Neuronal stem cell (in vitro differentiated cells): ENCODE results near the gene TIMM50.

Experiments
- DNase-seq: peaks from one replicate; pipeline ENCODE4 v3.0.0-alpha.2; 2013; ENCODE audit warnings: low spot score
- H2AFZ ChIP-seq: one replicate; pipeline ENCODE4 v1.6.1; 2013; ENCODE audit warnings: mild to moderate bottlenecking, low read length, inconsistent platforms
- H2AK5ac ChIP-seq: 2 replicates; pipeline ENCODE4 v1.6.1; 2013; ENCODE audit warnings: low read depth, mild to moderate bottlenecking, inconsistent platforms, low read length, moderate library complexity, mixed read lengths
- H2BK120ac ChIP-seq: 2 replicates; pipeline ENCODE4 v1.6.1; 2013; ENCODE audit warnings: low read depth, mild to moderate bottlenecking, inconsistent platforms, low read length, moderate library complexity, mixed read lengths
- H2BK12ac ChIP-seq: one replicate; pipeline ENCODE4 v1.6.1; 2013; ENCODE audit warnings: low read length, inconsistent platforms
- H2BK15ac ChIP-seq: 2 replicates; pipeline ENCODE4 v1.6.1; 2013; ENCODE audit warnings: mild to moderate bottlenecking, low read length, inconsistent platforms, mixed read lengths
- H2BK5ac ChIP-seq: one replicate; pipeline ENCODE4 v1.6.1; 2013; ENCODE audit warnings: inconsistent platforms, mild to moderate bottlenecking, low read length, moderate library complexity
- H3K14ac ChIP-seq: one replicate; pipeline ENCODE4 v1.6.1; 2013; ENCODE audit warnings: low read length, inconsistent platforms
- H3K18ac ChIP-seq: 2 replicates; pipeline ENCODE4 v1.6.1; 2013; ENCODE audit warnings: low read length, inconsistent platforms
- H3K23ac ChIP-seq: 2 replicates; pipeline ENCODE4 v1.6.1; 2013; ENCODE audit warnings: low read depth, mild to moderate bottlenecking, mixed read lengths, low read length, inconsistent platforms; ENCODE audit not compliant: poor library complexity
- H3K27ac ChIP-seq: replicated peaks from 3 replicates; pipeline ENCODE4 v1.5.1; 2013; ENCODE audit warnings: low read length, inconsistent platforms
- H3K27me3 ChIP-seq, 3 experiments: 2 replicates each; pipeline ENCODE4 v1.6.1; 2013; ENCODE audit warnings: low read length in 3 of 3, mild to moderate bottlenecking in 2 of 3, inconsistent platforms in 1 of 3, low read depth in 1 of 3, mixed read lengths in 1 of 3, moderate library complexity in 1 of 3; ENCODE audit not compliant: control insufficient read depth in 3 of 3, insufficient read depth in 3 of 3
- H3K36me3 ChIP-seq, 2 donors: replicated peaks in 1 of 2; 2 replicates each; pipeline ENCODE4 v1.6.1; 2013; ENCODE audit warnings: low read length in 2 of 2; ENCODE audit not compliant: control insufficient read depth in 2 of 2, insufficient read depth in 2 of 2
- H3K4ac ChIP-seq: 2 replicates; pipeline ENCODE4 v1.6.1; 2013; ENCODE audit warnings: inconsistent platforms, mild to moderate bottlenecking, low read length, moderate library complexity
- H3K4me1 ChIP-seq, 2 donors: 1 replicate in 1 of 2; 2 replicates in 1 of 2; pipeline ENCODE4 v1.6.1; 2013; ENCODE audit warnings: low read length in 2 of 2, low read depth in 1 of 2; ENCODE audit not compliant: control insufficient read depth in 2 of 2, insufficient read depth in 1 of 2
- H3K4me2 ChIP-seq: one replicate; pipeline ENCODE4 v1.6.1; 2013; ENCODE audit warnings: mild to moderate bottlenecking, low read length, inconsistent platforms; ENCODE audit not compliant: insufficient read depth, poor library complexity, severe bottlenecking
- H3K4me3 ChIP-seq, 2 donors: 2 replicates each; pipeline ENCODE4 v1.5.1; 2013; ENCODE audit warnings: low read length in 2 of 2, mild to moderate bottlenecking in 2 of 2, inconsistent platforms in 1 of 2, moderate library complexity in 1 of 2
- H3K79me1 ChIP-seq: one replicate; pipeline ENCODE4 v1.6.1; 2013; ENCODE audit warnings: low read depth, mild to moderate bottlenecking, inconsistent platforms, low read length, moderate library complexity
- H3K9ac ChIP-seq: one replicate; pipeline ENCODE4 v1.6.1; 2013; ENCODE audit warnings: mild to moderate bottlenecking, low read depth, low read length, inconsistent platforms; ENCODE audit not compliant: poor library complexity
- H3K9me3 ChIP-seq, 2 donors: replicated peaks in 1 of 2; 2 replicates each; pipeline versions ENCODE3 to v1.6.1; 2013; ENCODE audit warnings: low read length in 2 of 2, mild to moderate bottlenecking in 2 of 2, inconsistent platforms in 1 of 2, low read depth in 1 of 2, mixed read lengths in 1 of 2, moderate library complexity in 1 of 2; ENCODE audit not compliant: control insufficient read depth in 2 of 2, insufficient read depth in 1 of 2
- H4K8ac ChIP-seq: one replicate; pipeline ENCODE4 v1.6.1; 2013; ENCODE audit warnings: low read depth, mild to moderate bottlenecking, inconsistent platforms, low read length, moderate library complexity
- H4K91ac ChIP-seq: one replicate; pipeline ENCODE4 v1.6.1; 2013; ENCODE audit warnings: low read length, low read depth, mild to moderate bottlenecking, inconsistent platforms; ENCODE audit not compliant: poor library complexity
- WGBS, 2 donors: extraction: QIAGEN DNeasy Blood & Tissue Kit; methylation state at CpG; one replicate each; pipeline ENCODE4 v1.1.7; 2013; ENCODE audit warnings: missing lambda C conversion rate in 2 of 2, mixed read lengths in 1 of 2; ENCODE audit not compliant: insufficient read length in 2 of 2, insufficient replicate concordance in 1 of 2; ENCODE audit errors: extremely low coverage in 2 of 2; 5-methylcytosine and 5-hydroxymethylcytosine counted together

Gene TIMM50

GRCh38 chr19:39516270-39516669, 35.6 kb downstream of the TIMM50 start:
- Histone ChIP-seq H2BK12ac (no peak overlapping the region), H3K9me3 (peaks cover 0 to 2% of the 10 kb centered on the region in 2 donors), H3K27ac (no peak overlapping the region), H4K8ac (no peak overlapping the region), H2BK5ac (no peak overlapping the region), H2BK15ac (no peak overlapping the region), H3K9ac (no peak overlapping the region), H3K4me2 (peak overlapping the region; percentile 89), H3K23ac (no peak overlapping the region), H3K4ac (no peak overlapping the region), H3K79me1 (no peaks in the 10 kb centered on the region), H3K4me3 (peak overlapping the region; percentile 55 to 95), H2BK120ac (no peak overlapping the region), H3K27me3 (peaks cover 7 to 26% (median 20%) of the 10 kb centered on the region in 3 experiments), H3K4me1 (peaks cover 6 to 8% of the 10 kb centered on the region in 2 donors), H3K14ac (no peak overlapping the region), H3K18ac (no peak overlapping the region), H2AK5ac (no peak overlapping the region), H3K36me3 (peaks cover 0 to 3% of the 10 kb centered on the region in 2 donors), H4K91ac (no peak overlapping the region), H2AFZ (peak overlapping the region; percentile 91)
- no CpG with 5 or more reads among the region's 6 CpGs for WGBS, 2 donors
- DNase-seq = no peak

GRCh38 chr19:39517432-39517831, 36.8 kb downstream of the TIMM50 start:
- peaks cover 0 to 2% of the 10 kb centered on the region in 2 donors for H3K9me3 ChIP-seq
- peaks cover 0 to 7% of the 10 kb centered on the region in 2 donors for H3K36me3 ChIP-seq
- no peak overlapping the region for H3K27ac ChIP-seq
- H2BK5ac ChIP-seq = no peak overlapping the region
- H4K8ac ChIP-seq = no peak overlapping the region
- no CpG with 5 or more reads among the region's 3 CpGs for WGBS, 2 donors
- H3K4ac ChIP-seq = no peak overlapping the region
- H3K18ac ChIP-seq = no peak overlapping the region
- H2AFZ ChIP-seq = no peak overlapping the region
- H3K14ac ChIP-seq = no peak overlapping the region
- H3K79me1 ChIP-seq = no peaks in the 10 kb centered on the region
- no peak overlapping the region for H3K4me3 ChIP-seq
- H4K91ac ChIP-seq = no peak overlapping the region
- peaks cover 7 to 26% (median 20%) of the 10 kb centered on the region in 3 experiments for H3K27me3 ChIP-seq
- H3K23ac ChIP-seq = no peak overlapping the region
- H3K9ac ChIP-seq = no peak overlapping the region
- peaks cover 6 to 8% of the 10 kb centered on the region in 2 donors for H3K4me1 ChIP-seq
- no peak overlapping the region for H2BK12ac ChIP-seq
- no peak for DNase-seq
- no peak overlapping the region for H3K4me2 ChIP-seq
- no peak overlapping the region for H2BK120ac ChIP-seq
- no peak overlapping the region for H2AK5ac ChIP-seq
- no peak overlapping the region for H2BK15ac ChIP-seq

GRCh38 chr19:39518458-39518857, 37.8 kb downstream of the TIMM50 start:
- Histone ChIP-seq H2AFZ (no peak overlapping the region), H3K4me2 (no peak overlapping the region), H3K79me1 (no peaks in the 10 kb centered on the region), H3K4me1 (peaks cover 6 to 8% of the 10 kb centered on the region in 2 donors), H4K8ac (no peak overlapping the region), H2AK5ac (no peak overlapping the region), H2BK5ac (no peak overlapping the region), H3K27ac (no peak overlapping the region), H4K91ac (no peak overlapping the region), H3K4ac (no peak overlapping the region), H2BK15ac (no peak overlapping the region), H3K36me3 (peaks cover 0 to 10% of the 10 kb centered on the region in 2 donors), H3K14ac (no peak overlapping the region), H2BK12ac (no peak overlapping the region), H3K27me3 (peaks cover 7 to 25% (median 16%) of the 10 kb centered on the region in 3 experiments), H2BK120ac (no peak overlapping the region), H3K9me3 (peaks cover 0 to 2% of the 10 kb centered on the region in 2 donors), H3K18ac (no peak overlapping the region), H3K4me3 (no peak overlapping the region), H3K9ac (no peak overlapping the region), H3K23ac (no peak overlapping the region)
- no CpG with 5 or more reads among the region's 5 CpGs for WGBS, 2 donors
- DNase-seq = no peak

GRCh38 chr19:39518975-39519374, 38.3 kb downstream of the TIMM50 start:
- H2BK15ac ChIP-seq = no peak overlapping the region
- H3K9me3 ChIP-seq = peaks cover 0 to 2% of the 10 kb centered on the region in 2 donors
- H2BK12ac ChIP-seq = no peak overlapping the region
- H2AFZ ChIP-seq = no peak overlapping the region
- no peak for DNase-seq
- no peaks in the 10 kb centered on the region for H3K79me1 ChIP-seq
- H3K4me2 ChIP-seq = no peak overlapping the region
- H3K23ac ChIP-seq = no peak overlapping the region
- H4K8ac ChIP-seq = no peak overlapping the region
- no peak overlapping the region for H2AK5ac ChIP-seq
- H3K4me3 ChIP-seq = no peak overlapping the region
- no peak overlapping the region for H3K9ac ChIP-seq
- H4K91ac ChIP-seq = no peak overlapping the region
- no CpG with 5 or more reads among the region's 9 CpGs for WGBS, 2 donors
- peaks cover 0 to 10% of the 10 kb centered on the region in 2 donors for H3K36me3 ChIP-seq
- H3K4ac ChIP-seq = no peak overlapping the region
- no peak overlapping the region for H3K18ac ChIP-seq
- H3K27me3 ChIP-seq = peaks cover 7 to 23% (median 15%) of the 10 kb centered on the region in 3 experiments
- H3K4me1 ChIP-seq = peaks cover 6 to 8% of the 10 kb centered on the region in 2 donors
- no peak overlapping the region for H3K27ac ChIP-seq
- H2BK5ac ChIP-seq = no peak overlapping the region
- H2BK120ac ChIP-seq = no peak overlapping the region
- H3K14ac ChIP-seq = no peak overlapping the region
